H1 (cell line): ENCODE measurements around the gene NUP85. TPM values are rescaled to one million over a fixed set of nuclear protein-coding genes. Genes with fewer than 3 reads are reported as not detected.

Experiments used
- EGR1 ChIP-seq: IDR thresholded peaks from 2 replicates; pipeline ENCODE4 v1.6.1; 2011; ENCODE audit warnings: low read depth, low read length, borderline replicate concordance
- GTF2F1 ChIP-seq: IDR thresholded peaks from 2 replicates; pipeline ENCODE4 v1.6.1; 2012; ENCODE audit warnings: low read depth, low read length, improper control_type of control experiment, borderline replicate concordance
- KDM1A ChIP-seq: fragments of 200-600, 300-600 bp; sonication (generic); IDR thresholded peaks from 2 replicates; pipeline ENCODE4 v1.7.1; 2016; ENCODE audit warnings: mild to moderate bottlenecking, low read length, borderline replicate concordance
- NRF1 ChIP-seq: IDR thresholded peaks from 2 replicates; pipeline ENCODE4 v1.6.1; 2011; ENCODE audit warnings: mild to moderate bottlenecking, low read depth, low read length, improper control_type of control experiment
- RAD21 ChIP-seq, 2 experiments: IDR thresholded peaks in 1 of 2; conservative IDR thresholded peaks in 1 of 2; 2 replicates each; pipeline ENCODE4 v1.6.1; 2011; ENCODE audit warnings: low read depth in 2 of 2, low read length in 2 of 2, improper control_type of control experiment in 1 of 2, inconsistent platforms in 1 of 2, mild to moderate bottlenecking in 1 of 2, moderate library complexity in 1 of 2
- RBBP5 ChIP-seq: IDR thresholded peaks from 2 replicates; pipeline ENCODE4 v1.7.1; 2012; ENCODE audit warnings: low read depth, mild to moderate bottlenecking, inconsistent platforms, low read length, moderate library complexity, borderline replicate concordance
- RFX5 ChIP-seq: IDR thresholded peaks from 2 replicates; pipeline ENCODE4 v1.6.1; 2011; ENCODE audit warnings: low read depth, low read length, improper control_type of control experiment, borderline replicate concordance
- TCF12 ChIP-seq: IDR thresholded peaks from 2 replicates; pipeline ENCODE4 v1.6.1; 2011; ENCODE audit warnings: low read depth, mild to moderate bottlenecking, low read length
- polyA plus RNA-seq, 7 experiments: library from polyadenylated mRNA; depleted of rRNA in 3 of 7; stranded (reverse) in 5 of 7; unstranded in 2 of 7; fragments of >200 nt in 5 of 7; fragments of 200-250 nt in 2 of 7; gene quantifications; 1 replicate in 5 of 7; 2 replicates in 1 of 7; 4 replicates in 1 of 7; pipeline versions ENCODE4 v1.2.1 to v1.2.3, GENCODE V29; 2011 to 2013; ENCODE audit warnings: missing spikeins in 2 of 7, mixed read lengths in 2 of 7
- total RNA-seq: library from RNA; stranded (reverse); fragmentation: NEBNext Ultra II Directional; extraction: Animal tissue kit (Norgen Biotek cat#: 25700); gene quantifications from 2 replicates; pipeline ENCODE4 v1.2.1, GENCODE V29; 2021

The NUP85 gene
- total and polyA plus RNA-seq, 2 of the 8 experiments (the other 6 are each of a cell fraction or from before 2014, with no cell fraction given), result 98.5 to 154 TPM

GRCh38 chr17:75227729-75228128 is 22.2 kb downstream of the NUP85 start (continued):
- no peak for TF ChIP-seq NRF1
- TF ChIP-seq EGR1, result no peak
- no peak for TF ChIP-seq RAD21 (IDR thresholded peaks at IDR 0.05 in 1 of 2, conservative IDR thresholded peaks at IDR 0.05 in 1 of 2; ENCODE audit: low read depth in 2 of 2, low read length in 2 of 2)
- TF ChIP-seq KDM1A, result no peak
- TF ChIP-seq RBBP5, result no peak
- no peak for TF ChIP-seq RFX5
- no peak for TF ChIP-seq GTF2F1
- no peak for TF ChIP-seq TCF12
- TF ChIP-seq, all 59 proteins: peak for 0
